NCI-H2171 treated with DMSO at 0.1 percent for 48 hours (cell line): Measurements from ENCODE around the gene TMEM260.
"Not testable (repeated sequence)": the region's sequence is repeated elsewhere in the genome, so short reads cannot be mapped to it uniquely, and the experiment has no call there.

ENCODE experiments used
- DNase-seq: peaks from one replicate; lab custom pipeline; 2025; lab: John Stamatoyannopoulos, UW

The TMEM260 gene

GRCh38 chr14:56676042-56676441 lies 96.4 kb downstream of the TMEM260 start:
- no peak for DNase-seq

GRCh38 chr14:56678838-56679237 lies 99.2 kb downstream of the TMEM260 start:
- DNase-seq = no peak

DNA sequence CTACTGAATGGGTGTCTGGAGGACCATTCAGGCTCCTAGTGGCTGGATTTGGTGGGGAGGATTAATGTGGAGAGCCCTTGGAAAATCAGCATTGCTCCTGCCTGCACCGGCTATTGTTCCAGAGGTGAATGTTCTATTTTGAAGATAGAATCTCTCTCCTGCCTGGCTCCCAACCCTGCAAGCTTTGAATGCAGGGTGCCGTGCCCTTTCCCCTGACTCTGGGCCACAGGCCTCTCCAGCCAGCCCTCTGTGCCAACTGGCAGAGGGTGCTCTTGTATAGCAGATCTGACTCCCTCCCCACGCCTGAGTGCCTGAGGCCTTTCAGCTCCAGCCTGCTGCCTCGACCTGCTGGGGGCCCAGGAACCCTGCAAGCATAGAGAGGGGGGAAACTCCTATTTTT lies 106.8 kb downstream of the TMEM260 start:
- DNase-seq = peak; percentile 27

- DNase-seq = no peak
Measured at GRCh38 chr14:56687123-56687522, 107.5 kb downstream of the TMEM260 start.

DNA sequence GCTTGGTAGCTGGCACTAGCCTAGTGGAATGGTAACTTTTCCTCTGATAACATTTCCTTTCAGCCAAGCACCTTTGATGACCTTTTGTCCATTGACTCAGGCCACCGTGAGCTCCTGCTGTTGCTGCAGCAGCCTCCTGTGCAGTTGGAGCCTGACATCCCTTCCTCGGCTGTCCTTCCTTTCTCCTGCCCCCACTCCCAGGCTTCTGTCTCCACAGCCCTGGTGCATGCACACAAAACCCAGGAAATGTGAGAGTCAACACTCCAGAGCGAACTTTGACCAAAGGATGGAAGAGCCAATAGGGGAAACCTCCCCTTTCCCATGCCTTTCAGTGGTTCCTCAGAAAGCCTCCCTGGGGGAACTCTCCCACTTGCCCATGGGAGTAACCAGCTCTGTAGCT lies 115.0 kb downstream of the TMEM260 start:
- DNase-seq = no peak

- DNase-seq = not testable (repeated sequence)
Measured at GRCh38 chr14:56695216-56695615, 115.6 kb downstream of the TMEM260 start.
